LNCAP (cell line): Measurements from ENCODE around the gene KHK.

Experiments
- TF ChIP-seq, protein P1 (sequence below): fragments of 450-650 bp; IDR thresholded peaks from 2 replicates; pipeline ENCODE4 v1.5.1; 2017; ENCODE audit warnings: mild to moderate bottlenecking

The KHK gene

GRCh38 chr2:27042159-27042661, 44.4 kb upstream of the KHK start:
- TF ChIP-seq, protein P1, sequence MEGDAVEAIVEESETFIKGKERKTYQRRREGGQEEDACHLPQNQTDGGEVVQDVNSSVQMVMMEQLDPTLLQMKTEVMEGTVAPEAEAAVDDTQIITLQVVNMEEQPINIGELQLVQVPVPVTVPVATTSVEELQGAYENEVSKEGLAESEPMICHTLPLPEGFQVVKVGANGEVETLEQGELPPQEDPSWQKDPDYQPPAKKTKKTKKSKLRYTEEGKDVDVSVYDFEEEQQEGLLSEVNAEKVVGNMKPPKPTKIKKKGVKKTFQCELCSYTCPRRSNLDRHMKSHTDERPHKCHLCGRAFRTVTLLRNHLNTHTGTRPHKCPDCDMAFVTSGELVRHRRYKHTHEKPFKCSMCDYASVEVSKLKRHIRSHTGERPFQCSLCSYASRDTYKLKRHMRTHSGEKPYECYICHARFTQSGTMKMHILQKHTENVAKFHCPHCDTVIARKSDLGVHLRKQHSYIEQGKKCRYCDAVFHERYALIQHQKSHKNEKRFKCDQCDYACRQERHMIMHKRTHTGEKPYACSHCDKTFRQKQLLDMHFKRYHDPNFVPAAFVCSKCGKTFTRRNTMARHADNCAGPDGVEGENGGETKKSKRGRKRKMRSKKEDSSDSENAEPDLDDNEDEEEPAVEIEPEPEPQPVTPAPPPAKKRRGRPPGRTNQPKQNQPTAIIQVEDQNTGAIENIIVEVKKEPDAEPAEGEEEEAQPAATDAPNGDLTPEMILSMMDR = no peak

GRCh38 chr2:27042985-27043634, 43.5 kb upstream of the KHK start:
- TF ChIP-seq, protein P1 = no peak

GRCh38 chr2:27049422-27050280, 36.9 kb upstream of the KHK start:
- TF ChIP-seq, protein P1 = no peak

DNA sequence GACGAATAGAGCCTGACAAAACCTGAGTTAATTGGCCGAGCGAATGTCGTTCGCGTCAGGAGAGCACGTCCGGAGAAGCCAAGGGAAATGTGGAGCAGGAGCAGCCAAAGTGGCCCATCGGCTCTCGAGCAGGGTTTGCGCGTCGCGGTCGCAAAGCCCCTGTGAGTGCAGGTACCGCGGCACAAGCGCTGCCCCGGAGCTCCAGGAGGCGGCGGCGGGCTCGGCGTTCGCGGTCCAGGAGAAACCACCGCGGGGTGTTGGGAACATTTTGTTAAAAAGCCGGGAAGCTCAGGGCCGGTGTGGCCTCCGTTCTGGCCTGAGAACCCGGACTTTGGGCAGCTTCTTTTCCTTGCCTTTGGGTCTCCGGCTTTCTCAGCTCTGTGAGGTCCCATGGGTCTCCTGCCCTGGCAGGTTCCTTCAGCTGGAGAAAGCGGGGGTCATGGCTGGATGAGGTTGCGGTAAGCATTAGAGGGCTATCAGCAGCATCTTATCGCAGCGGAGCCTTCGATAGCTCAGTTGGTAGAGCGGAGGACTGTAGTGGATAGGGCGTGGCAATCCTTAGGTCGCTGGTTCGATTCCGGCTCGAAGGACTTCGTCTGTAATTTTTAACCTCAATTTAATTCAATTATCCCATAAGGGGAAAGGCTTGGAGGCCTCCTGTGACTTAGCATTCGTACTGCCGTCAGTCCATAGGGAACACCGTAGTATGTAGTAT, 36.1 kb upstream of the KHK start:
- TF ChIP-seq, protein P1 = no peak

GRCh38 chr2:27050996-27051901, 35.3 kb upstream of the KHK start, which contains the start of gene AGBL5:
TSS of gene AGBL5 (plus strand) at chr2:27051668. CDS start at chr2:27052959, 1,291 bp downstream.
- TF ChIP-seq, protein P1 = no peak

DNA sequence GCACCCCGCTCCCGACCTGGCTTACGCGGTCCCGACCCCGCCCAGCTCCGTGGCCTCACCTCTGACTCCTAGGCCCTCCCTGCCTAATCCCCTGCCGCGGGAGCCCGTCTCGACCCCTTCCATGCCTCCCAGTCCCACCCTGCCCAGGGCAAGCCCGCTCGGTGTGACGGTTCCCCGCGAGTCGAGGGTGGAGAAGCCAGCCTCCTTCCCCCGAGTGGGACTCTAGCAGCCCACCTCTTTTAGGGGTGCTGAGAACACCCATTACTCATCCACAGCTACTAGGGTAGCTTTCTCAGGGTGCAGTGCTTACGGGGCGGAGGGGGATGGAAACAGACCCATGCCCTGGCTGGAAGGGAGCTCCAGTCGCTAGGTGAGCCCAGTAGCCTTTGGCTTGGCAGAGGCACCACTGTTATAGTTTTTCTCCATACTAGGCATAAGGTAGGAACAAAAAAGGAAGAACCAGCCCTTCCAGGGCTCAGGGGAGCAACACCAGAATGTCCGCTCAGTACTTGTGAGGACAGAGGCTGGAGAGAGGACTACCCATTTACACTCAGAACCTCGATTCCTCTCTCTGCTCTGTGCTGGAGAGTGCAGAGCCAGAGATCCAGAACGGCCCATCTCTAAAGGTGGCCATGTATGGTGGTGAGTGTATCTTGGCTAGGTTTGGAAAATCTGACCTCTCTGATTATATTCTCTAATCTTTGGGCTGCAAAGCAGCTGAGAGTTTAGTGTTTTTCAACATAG, 34.5 kb upstream of the KHK start:
- TF ChIP-seq, protein P1 = no peak
